ENCODE measurements around the gene MYL10.

The MYL10 gene

DNA sequence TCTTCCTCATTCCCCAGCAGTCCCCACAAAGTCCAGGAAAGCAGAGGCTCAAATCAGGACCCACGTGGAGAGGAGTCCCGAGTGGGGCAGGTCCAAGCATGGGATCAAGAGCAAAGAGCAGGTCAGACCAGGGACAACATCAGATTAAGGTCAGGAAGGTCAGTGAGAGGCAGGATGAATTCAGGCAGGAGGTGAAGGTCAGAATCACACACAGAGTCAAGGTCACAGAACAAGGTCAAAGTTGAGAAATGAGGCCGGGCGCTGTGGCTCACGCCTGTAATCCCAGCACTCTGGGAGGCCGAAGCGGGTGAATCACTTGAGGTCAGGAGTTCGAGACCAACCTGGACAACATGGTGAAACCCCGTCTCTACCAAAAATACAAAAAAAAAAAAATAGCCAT is 2.3 kb downstream of the MYL10 start:
- no peak overlapping the region for H3K27ac ChIP-seq
- TF ChIP-seq, protein P1, sequence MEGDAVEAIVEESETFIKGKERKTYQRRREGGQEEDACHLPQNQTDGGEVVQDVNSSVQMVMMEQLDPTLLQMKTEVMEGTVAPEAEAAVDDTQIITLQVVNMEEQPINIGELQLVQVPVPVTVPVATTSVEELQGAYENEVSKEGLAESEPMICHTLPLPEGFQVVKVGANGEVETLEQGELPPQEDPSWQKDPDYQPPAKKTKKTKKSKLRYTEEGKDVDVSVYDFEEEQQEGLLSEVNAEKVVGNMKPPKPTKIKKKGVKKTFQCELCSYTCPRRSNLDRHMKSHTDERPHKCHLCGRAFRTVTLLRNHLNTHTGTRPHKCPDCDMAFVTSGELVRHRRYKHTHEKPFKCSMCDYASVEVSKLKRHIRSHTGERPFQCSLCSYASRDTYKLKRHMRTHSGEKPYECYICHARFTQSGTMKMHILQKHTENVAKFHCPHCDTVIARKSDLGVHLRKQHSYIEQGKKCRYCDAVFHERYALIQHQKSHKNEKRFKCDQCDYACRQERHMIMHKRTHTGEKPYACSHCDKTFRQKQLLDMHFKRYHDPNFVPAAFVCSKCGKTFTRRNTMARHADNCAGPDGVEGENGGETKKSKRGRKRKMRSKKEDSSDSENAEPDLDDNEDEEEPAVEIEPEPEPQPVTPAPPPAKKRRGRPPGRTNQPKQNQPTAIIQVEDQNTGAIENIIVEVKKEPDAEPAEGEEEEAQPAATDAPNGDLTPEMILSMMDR (conservative IDR thresholded peaks at IDR 0.05), result no peak

DNA sequence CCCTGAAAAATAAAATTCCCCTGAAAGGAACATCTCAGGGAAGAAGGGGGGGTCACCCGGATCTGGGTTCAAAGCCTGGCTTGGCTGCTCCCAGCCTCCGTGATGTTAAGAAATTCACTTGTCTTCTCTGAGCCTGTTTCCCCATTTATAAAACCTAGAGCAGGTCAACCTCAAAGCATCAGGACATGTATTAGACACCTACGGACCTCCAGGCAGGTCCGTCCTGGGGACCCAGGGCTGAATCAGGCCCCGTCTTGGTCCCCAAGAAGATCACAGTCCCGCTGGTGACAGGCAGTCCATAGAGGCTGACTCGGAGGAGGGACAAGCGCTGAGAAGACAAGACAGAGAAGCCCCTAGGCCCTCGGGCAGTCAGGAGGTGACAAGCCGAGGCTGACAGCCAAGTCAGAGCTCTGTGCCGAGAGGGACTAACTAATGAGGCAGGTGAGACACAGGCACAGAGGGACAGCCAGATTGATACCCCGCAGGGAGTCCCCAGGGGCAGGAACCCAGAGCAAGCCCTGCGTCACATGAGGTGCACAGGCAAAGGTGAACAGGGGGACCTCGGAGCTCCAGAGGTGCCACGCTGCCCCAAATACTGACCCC is 2.9 kb downstream of the MYL10 start:
- no peak overlapping the region for H3K27ac ChIP-seq
- TF ChIP-seq, protein P1 (conservative IDR thresholded peaks at IDR 0.05), result no peak

DNA sequence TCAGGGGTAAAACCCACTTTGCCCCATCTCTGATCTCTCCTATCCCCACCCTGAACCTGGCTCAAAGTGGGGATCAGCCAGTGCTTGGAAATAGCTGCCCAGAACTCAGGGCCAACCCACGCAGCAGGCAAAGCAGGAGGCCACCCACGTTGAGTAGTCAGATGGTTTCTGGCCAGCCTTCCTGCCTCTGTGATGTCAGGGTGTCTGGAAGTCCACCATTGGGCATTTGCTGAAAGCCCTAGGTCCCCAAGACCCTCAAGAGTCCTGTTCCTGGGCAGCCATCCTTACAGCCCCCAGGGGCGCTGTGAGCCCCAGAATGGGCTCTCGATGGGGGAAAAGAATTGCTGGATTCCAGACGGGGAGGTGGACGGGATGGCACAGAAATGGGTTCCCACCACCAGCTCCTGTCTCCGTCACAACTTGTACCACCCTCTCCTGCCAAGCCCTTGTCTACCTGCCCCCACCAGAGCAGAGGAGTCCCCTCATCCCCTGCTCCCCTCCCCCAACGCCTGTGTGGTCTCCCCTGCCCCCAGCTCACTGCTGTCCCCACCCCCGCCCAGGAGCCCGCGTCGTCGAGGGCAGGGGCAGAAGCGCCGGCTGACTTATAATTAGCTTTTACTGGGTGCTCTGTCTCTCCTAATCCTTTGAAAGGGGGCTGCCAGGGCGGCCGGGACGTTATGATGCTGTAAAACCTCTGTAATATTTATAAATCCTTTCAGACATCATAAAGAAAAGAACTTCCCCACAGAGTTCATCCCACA is 3.9 kb downstream of the MYL10 start:
- TF ChIP-seq, protein P1 (conservative IDR thresholded peaks at IDR 0.05), result no peak
- H3K27ac ChIP-seq, result no peak overlapping the region

DNA sequence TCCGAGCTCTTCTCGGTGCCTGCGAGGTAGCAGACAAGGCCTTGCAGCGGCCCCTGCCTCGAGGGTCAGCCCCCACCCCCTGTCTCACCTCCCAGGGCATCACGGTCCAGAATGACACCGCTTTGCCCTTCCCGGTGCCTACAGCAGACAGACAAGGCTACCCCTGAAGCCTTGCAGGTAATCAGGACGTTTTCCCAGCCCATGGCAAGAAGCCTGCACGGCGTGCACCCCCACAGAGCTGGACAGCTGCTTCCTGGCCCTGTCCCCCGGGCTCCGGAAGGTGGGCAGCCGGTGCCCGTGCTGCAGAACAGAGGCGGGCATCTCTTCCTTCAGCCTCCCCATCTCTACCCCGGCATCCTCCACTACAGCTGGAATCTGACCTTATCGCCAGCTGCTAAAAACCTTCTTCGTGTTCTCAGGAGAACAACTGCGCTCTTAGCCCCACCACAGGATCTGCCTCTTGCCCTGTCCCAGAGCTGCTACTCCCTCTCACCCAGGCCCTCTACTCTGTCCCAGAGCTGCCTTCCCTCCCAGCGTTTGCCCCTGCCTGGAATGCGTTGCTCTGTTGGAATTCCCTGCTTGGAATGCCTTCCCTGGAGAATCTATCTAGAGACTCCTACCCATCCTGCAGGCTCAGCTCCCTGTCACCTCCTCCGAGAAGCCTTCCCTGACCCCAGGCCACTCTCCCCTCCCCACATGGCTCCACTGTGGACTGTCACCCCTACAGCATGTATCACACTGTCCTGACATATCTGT is 4.7 kb downstream of the MYL10 start:
- TF ChIP-seq, protein P1 (conservative IDR thresholded peaks at IDR 0.05), result no peak
- no peak overlapping the region for H3K27ac ChIP-seq

DNA sequence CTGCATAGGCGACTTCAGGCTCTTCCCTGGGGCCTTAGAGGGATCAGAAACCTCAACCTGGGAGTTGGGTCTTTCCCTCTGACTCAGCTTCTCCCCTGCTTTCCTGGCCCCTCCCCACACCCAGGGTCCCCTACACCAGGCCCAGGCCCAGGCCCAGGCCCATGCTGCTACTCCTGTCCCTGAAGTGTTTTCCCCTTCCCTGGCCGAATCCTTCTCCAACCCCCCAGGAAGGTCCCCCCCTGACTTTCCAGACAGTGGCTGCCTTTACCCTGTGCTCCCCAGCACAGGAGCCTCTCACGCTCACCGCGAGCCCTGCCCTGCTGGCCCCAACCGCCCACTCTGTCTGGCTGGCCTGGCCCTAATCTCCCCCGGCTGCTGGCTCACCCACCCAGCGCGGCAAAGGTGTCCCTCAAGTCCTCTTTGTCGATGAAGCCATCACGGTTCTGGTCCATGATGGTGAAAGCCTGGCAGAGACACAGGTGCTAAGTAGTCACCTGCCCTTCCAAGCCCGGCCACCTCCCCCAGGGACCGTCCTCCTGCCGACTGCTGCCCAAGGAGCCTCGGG is 6.4 kb downstream of the MYL10 start:
- TF ChIP-seq, protein P1 (conservative IDR thresholded peaks at IDR 0.05), result no peak
- no peak overlapping the region for H3K27ac ChIP-seq

DNA sequence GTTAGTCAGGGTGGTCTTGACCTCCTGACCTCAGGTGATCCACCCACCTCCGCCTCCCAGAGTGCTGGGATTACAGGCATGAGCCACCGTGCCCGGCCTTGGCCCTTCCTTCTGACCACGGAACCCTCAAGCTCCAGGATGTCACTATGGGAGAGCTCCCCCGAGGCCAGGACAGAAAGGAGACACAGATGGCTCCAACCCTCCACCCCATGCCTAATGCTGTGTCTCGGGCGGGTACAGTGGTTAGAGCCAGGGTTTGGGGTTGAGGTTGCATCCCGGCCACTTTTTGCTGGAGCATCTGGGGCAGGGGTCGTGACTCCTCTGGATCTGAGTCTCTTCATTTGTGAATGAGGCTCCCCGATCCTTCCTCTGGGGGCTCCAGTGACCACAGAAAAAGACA is 8.1 kb downstream of the MYL10 start:
- no peak overlapping the region for H3K27ac ChIP-seq
- TF ChIP-seq, protein P1 (conservative IDR thresholded peaks at IDR 0.05), result no peak

DNA sequence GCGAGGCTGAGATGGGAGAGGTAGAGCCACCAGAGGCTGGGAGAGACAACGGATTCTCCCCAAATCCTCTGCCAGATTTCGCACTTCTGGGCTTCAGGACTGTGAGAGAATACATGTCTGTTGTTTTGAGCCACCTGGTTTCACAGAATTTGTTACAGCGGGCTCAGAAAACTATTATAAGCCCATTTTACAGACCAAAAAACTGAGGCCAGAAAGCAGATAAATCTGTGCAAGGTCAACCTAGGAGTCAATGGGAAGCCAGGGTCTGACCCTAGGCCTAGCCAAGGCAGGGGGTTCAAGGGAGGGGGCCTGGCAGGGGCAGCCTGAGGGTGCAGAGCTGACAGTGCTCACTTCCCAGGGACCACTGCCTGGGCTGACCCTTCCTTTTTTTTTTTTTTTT is 8.7 kb downstream of the MYL10 start:
- TF ChIP-seq, protein P1 (conservative IDR thresholded peaks at IDR 0.05), result no peak
- no peak overlapping the region for H3K27ac ChIP-seq
